ENCODE results near the gene SERPINI1. TPM values are rescaled to one million over a fixed set of nuclear protein-coding genes. Genes with fewer than 3 reads are reported as not detected.

The SERPINI1 gene
- total RNA-seq, 3 donors from 2014 or later = 0.84 to 3.6 (median 1.3) TPM

DNA sequence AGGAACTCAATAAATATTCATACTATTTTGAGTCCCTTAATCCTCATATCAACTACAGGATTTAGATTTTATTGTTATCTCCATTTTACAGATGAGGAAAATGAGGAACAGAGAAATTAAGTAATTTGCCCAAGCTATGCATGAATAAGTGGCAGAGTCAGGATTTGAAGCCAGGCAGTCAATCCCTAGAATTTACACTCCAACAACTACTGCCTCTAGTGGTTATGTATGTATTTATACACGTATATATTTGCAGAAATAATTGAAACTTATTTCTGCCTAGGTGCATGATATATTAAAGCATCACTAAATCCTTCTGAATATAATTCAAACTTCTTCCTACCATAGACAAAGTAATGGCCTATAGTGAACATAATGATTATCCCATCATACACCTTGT, 137.4 kb downstream of the SERPINI1 start:
- intact Hi-C loops (cut with DNase I, micrococcal nuclease) = no loop called here
- no peak overlapping the region for H3K4me3 ChIP-seq
- TF ChIP-seq, protein P1, sequence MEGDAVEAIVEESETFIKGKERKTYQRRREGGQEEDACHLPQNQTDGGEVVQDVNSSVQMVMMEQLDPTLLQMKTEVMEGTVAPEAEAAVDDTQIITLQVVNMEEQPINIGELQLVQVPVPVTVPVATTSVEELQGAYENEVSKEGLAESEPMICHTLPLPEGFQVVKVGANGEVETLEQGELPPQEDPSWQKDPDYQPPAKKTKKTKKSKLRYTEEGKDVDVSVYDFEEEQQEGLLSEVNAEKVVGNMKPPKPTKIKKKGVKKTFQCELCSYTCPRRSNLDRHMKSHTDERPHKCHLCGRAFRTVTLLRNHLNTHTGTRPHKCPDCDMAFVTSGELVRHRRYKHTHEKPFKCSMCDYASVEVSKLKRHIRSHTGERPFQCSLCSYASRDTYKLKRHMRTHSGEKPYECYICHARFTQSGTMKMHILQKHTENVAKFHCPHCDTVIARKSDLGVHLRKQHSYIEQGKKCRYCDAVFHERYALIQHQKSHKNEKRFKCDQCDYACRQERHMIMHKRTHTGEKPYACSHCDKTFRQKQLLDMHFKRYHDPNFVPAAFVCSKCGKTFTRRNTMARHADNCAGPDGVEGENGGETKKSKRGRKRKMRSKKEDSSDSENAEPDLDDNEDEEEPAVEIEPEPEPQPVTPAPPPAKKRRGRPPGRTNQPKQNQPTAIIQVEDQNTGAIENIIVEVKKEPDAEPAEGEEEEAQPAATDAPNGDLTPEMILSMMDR (IDR thresholded peaks at IDR 0.05) = no peak
- DNase-seq (no peak), ATAC-seq (no peak)
- no peaks in the 10 kb centered on the region for H3K9me3 ChIP-seq
- no peaks in the 10 kb centered on the region for H3K36me3 ChIP-seq (ENCODE audit: low read depth)
- H3K4me1 ChIP-seq (ENCODE audit: low read depth) = no peaks in the 10 kb centered on the region

DNA sequence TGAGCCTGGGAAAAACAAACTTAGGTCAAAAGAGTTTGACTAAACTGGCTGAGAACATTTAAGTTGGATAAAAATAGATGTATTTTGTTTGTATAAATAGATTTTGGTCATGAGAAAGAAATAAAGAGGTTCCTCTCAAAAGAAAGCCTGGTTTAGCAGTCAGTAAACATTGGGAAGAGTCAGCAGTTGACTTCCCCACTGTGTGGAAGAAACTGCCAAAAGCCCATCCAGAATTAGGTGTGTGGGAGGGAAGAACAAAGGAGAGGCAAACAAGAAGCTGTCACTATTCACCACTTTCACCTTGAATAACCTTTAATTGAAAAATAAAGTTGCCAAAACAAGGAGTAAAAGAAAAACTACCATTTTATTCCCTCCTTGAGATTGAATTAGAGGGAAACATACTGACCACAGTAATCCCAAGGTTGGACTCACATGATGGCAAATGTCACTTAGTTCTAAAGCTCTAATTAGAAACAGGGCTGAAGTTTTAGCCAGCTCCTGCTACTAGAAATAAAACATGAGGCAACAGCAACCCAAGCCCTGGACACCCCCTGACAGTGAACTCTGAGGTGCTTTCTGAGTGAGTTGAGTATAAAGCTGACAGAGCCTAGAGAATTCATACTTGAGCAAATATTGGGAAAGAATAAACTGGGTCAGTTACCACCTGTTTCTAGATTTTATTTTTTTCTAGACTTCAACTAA, 139.3 kb downstream of the SERPINI1 start:
- DNase-seq (no peak), ATAC-seq (no peak)
- no peak overlapping the region for H3K4me3 ChIP-seq
- no peaks in the 10 kb centered on the region for H3K36me3 ChIP-seq (ENCODE audit: low read depth)
- intact Hi-C loops (cut with DNase I, micrococcal nuclease) = no loop called here
- H3K9me3 ChIP-seq = no peaks in the 10 kb centered on the region
- TF ChIP-seq, protein P1 (IDR thresholded peaks at IDR 0.05) = no peak
- H3K4me1 ChIP-seq (ENCODE audit: low read depth) = no peaks in the 10 kb centered on the region

Other genes starting within 250 kb of the SERPINI1 start
- gene WDR49, start 81.8 kb upstream of the SERPINI1 start, total RNA-seq = under 1 TPM; 0.46 to 0.95 (median 0.81) TPM
- gene PDCD10, start 829 bp upstream of the SERPINI1 start, total RNA-seq = 10 to 100 TPM; 59.0 to 90.0 (median 79.7) TPM

All from mucosa of descending colon (tissue), 3 donors.